ENCODE results near the gene COX6B2. TPM values are rescaled to one million over a fixed set of nuclear protein-coding genes. Genes with fewer than 3 reads are reported as not detected.

Gene COX6B2
- total RNA-seq, 1 donor from 2014 or later, result not detected

DNA sequence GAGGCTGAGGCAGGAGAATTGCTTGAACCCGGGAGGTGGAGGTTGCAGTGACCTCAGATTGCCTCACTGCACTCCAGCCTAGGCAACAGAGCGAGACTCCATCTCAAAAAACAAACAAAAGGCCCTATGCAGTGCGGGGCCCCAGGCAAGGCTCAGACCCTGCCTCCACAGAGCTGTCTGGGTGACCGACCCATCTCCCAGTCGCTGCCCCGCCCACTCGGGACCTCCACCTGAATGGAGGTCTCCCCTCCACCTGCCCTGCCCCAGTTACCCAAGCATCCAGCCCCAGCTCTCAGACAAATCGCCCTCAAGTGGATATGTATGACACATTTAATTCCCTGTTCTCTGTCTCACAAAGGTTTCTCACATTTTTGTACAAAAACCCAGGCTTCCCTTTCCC is 10.7 kb upstream of the COX6B2 start:
- Mint-ChIP-seq H3K36me3 (ENCODE audit: low read depth, unreplicated experiment) (no peaks in the 10 kb centered on the region), H3K27me3 (ENCODE audit: unreplicated experiment) (peaks cover 22% of the 10 kb centered on the region), H3K4me1 (ENCODE audit: unreplicated experiment) (no peaks in the 10 kb centered on the region), H3K9me3 (ENCODE audit: unreplicated experiment) (no peaks in the 10 kb centered on the region), H3K4me3 (ENCODE audit: unreplicated experiment) (no peak overlapping the region), H3K27ac (ENCODE audit: unreplicated experiment) (no peak overlapping the region)
- DNase-seq (ENCODE audit: low spot score), result no peak
- TF ChIP-seq, protein P1, sequence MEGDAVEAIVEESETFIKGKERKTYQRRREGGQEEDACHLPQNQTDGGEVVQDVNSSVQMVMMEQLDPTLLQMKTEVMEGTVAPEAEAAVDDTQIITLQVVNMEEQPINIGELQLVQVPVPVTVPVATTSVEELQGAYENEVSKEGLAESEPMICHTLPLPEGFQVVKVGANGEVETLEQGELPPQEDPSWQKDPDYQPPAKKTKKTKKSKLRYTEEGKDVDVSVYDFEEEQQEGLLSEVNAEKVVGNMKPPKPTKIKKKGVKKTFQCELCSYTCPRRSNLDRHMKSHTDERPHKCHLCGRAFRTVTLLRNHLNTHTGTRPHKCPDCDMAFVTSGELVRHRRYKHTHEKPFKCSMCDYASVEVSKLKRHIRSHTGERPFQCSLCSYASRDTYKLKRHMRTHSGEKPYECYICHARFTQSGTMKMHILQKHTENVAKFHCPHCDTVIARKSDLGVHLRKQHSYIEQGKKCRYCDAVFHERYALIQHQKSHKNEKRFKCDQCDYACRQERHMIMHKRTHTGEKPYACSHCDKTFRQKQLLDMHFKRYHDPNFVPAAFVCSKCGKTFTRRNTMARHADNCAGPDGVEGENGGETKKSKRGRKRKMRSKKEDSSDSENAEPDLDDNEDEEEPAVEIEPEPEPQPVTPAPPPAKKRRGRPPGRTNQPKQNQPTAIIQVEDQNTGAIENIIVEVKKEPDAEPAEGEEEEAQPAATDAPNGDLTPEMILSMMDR (IDR thresholded peaks at IDR 0.05; ENCODE audit: unreplicated experiment), result no peak

DNA sequence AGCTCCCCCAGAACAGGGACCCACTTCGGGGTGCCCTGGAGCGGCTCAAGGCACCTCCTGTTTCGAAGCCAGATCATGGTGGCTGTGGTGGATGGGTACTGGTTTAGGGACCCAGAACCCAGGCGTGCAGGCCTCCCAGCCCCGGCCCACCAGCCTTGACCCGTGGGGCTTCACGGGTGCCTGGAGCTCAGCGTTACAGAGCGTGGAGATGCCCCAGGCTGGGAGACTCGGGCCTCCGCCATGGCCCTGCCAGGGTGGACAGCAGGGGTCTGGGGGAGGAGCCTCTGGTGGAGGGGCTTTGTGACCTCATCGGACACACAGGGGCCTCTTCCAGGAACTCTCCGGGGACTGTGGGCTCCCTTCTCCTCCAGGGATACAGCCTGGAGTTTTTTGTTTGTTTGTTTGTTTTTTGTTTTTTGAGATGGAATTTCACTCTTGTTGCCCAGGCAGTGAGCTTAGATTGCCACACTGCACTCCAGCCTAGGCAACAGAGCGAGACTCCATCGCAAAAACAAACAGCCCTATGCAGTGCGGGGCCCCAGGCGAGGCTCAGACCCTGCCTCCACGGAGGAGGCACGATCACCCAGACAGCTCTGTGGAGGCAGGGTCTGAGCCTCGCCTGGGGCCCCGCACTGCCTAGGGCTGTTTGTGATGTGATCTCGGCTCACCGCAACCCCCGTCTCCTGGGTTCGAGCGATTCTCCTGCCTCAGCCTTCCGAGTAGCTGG is 8.6 kb upstream of the COX6B2 start, which contains the start of gene GARIN5B:
Gene GARIN5B, minus strand, starts transcription at position 271 of the 727 bp plus-strand sequence. Its CDS starts 194 bp downstream, at position 77.
- Mint-ChIP-seq H3K27me3 (ENCODE audit: unreplicated experiment) (peaks cover 17% of the 10 kb centered on the region), H3K27ac (ENCODE audit: unreplicated experiment) (peak within 1 kb of the TSS; percentile 36), H3K4me3 (ENCODE audit: unreplicated experiment) (no peak within 1 kb of the TSS), H3K9me3 (ENCODE audit: unreplicated experiment) (no peaks in the 10 kb centered on the region), H3K36me3 (ENCODE audit: low read depth, unreplicated experiment) (no peaks in the 10 kb centered on the region), H3K4me1 (ENCODE audit: unreplicated experiment) (no peaks in the 10 kb centered on the region)
- DNase-seq (ENCODE audit: low spot score), result no peak
- TF ChIP-seq, protein P1 (IDR thresholded peaks at IDR 0.05; ENCODE audit: unreplicated experiment), result no peak

DNA sequence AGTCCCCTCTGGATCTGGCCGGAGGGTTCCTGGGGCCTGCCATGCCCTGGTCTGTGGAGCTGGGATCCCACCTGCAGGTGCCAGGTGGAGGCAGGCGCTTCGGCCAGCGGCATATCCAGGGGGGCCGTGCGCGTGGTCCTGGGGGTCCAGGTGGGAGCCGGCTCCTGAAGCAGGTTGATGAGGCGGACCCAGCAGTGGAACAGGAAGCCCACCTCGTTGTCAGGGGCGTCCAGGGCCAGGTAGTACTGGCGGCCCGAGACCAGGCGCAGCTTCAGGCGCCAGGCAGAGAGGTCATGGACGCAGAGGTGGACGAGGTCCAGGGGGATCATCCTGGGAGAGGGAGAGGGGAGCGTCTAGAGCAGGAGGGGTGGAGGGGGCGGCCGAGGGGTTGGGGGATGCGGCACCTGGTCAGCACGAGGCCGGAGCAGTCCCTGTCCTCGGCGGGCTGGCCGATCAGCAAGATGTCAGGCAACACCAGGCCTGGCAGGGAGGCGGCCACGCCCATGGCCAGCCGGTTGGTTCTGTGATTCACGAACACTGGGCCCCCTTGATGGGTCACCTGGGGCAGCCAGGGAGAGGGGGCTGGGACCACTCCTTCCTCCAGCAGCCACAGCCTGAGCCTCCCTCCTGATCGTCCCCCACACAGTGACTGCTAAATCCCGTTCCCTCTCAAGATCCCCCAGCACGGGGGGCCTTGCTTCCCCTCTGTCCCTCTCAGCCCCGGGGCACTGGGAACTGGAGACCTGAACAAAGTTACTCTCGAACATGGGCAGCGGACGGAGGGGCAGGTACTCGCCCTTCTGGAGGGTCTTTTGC is 7.9 kb upstream of the COX6B2 start:
- peaks cover 3% of the 10 kb centered on the region for H3K36me3 Mint-ChIP-seq (ENCODE audit: low read depth, unreplicated experiment)
- no peaks in the 10 kb centered on the region for H3K9me3 Mint-ChIP-seq (ENCODE audit: unreplicated experiment)
- H3K4me3 Mint-ChIP-seq (ENCODE audit: unreplicated experiment), result no peak overlapping the region
- no peak for DNase-seq (ENCODE audit: low spot score)
- H3K27me3 Mint-ChIP-seq (ENCODE audit: unreplicated experiment), result peaks cover 15% of the 10 kb centered on the region
- H3K4me1 Mint-ChIP-seq (ENCODE audit: unreplicated experiment), result no peaks in the 10 kb centered on the region
- no peak overlapping the region for H3K27ac Mint-ChIP-seq (ENCODE audit: unreplicated experiment)
- TF ChIP-seq, protein P1 (IDR thresholded peaks at IDR 0.05; ENCODE audit: unreplicated experiment), result no peak

DNA sequence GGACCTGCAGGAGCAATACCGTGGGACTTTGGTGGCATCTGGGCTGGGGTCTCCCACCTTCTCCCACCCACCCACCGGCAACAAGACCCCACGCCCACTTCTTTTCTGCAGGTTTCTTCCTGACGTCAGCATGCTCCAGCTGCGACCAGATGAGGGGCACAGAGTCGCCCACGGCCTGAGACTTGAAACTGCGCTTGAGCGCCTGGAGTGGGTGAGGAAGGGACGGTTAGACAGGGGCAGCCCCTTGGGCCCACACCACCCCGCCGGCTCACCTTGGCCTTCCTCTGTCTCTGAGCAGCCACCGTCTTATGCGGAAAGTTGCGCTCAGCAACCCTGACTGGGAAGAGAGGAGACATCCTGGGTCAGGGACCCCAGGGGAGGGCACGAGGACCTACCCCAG is 6.4 kb upstream of the COX6B2 start:
- no peak for DNase-seq (ENCODE audit: low spot score)
- TF ChIP-seq, protein P1 (IDR thresholded peaks at IDR 0.05; ENCODE audit: unreplicated experiment), result no peak
- no peaks in the 10 kb centered on the region for H3K4me1 Mint-ChIP-seq (ENCODE audit: unreplicated experiment)
- no peaks in the 10 kb centered on the region for H3K9me3 Mint-ChIP-seq (ENCODE audit: unreplicated experiment)
- H3K36me3 Mint-ChIP-seq (ENCODE audit: low read depth, unreplicated experiment), result peaks cover 3% of the 10 kb centered on the region
- H3K27me3 Mint-ChIP-seq (ENCODE audit: unreplicated experiment), result peaks cover 16% of the 10 kb centered on the region
- H3K4me3 Mint-ChIP-seq (ENCODE audit: unreplicated experiment), result no peak overlapping the region
- H3K27ac Mint-ChIP-seq (ENCODE audit: unreplicated experiment), result no peak overlapping the region
